DOHH2 (cell line): ENCODE measurements around the gene METTL24.

Experiments used
- CTCF ChIP-seq: fragments of 200-600 bp; sonication (generic); IDR thresholded peaks from one replicate; pipeline ENCODE4 v1.5.1; 2014; ENCODE audit warnings: antibody characterized with exemption, mild to moderate bottlenecking, low read depth, low read length; ENCODE audit not compliant: poor library complexity, severe bottlenecking
- EZH2phosphoT487 ChIP-seq: fragments of 200-600 bp; sonication (generic); IDR thresholded peaks from 2 replicates; pipeline ENCODE4 v1.6.1; 2017; ENCODE audit warnings: borderline replicate concordance, mild to moderate bottlenecking, antibody characterized with exemption, low read length, moderate library complexity, mixed read lengths

DNA sequence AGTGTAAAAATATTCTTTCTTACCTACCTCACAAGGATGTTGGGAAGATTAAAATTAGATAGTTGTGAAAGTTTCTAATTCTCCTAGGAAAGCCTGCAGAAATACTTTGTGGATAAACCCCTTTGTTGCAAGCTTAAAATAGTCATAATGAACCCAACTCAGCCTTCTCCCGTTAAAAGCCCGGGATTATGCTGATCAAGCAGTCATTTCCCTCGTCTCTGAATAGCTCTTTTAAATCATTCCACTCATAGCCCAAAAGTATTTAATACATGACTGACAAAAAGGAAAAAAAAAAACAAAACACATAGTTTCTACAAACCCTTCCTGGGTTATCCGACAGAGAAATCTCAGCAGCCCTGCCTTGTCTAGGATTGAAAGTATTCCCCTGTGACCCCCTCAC, 10.9 kb upstream of the METTL24 start:
- TF ChIP-seq CTCF (no peak), EZH2phosphoT487 (no peak)
